Ecto neural progenitor cell (in vitro differentiated cells): ENCODE measurements around the gene DENND1A.

ENCODE experiments used
- DNase-seq: peaks from one replicate; pipeline ENCODE4 v3.0.0-alpha.2; 2018; ENCODE audit warnings: low spot score

Gene DENND1A

GRCh38 chr9:123615381-123615780 lies 314.5 kb downstream of the DENND1A start:
- DNase-seq: peak; percentile 34

DNA sequence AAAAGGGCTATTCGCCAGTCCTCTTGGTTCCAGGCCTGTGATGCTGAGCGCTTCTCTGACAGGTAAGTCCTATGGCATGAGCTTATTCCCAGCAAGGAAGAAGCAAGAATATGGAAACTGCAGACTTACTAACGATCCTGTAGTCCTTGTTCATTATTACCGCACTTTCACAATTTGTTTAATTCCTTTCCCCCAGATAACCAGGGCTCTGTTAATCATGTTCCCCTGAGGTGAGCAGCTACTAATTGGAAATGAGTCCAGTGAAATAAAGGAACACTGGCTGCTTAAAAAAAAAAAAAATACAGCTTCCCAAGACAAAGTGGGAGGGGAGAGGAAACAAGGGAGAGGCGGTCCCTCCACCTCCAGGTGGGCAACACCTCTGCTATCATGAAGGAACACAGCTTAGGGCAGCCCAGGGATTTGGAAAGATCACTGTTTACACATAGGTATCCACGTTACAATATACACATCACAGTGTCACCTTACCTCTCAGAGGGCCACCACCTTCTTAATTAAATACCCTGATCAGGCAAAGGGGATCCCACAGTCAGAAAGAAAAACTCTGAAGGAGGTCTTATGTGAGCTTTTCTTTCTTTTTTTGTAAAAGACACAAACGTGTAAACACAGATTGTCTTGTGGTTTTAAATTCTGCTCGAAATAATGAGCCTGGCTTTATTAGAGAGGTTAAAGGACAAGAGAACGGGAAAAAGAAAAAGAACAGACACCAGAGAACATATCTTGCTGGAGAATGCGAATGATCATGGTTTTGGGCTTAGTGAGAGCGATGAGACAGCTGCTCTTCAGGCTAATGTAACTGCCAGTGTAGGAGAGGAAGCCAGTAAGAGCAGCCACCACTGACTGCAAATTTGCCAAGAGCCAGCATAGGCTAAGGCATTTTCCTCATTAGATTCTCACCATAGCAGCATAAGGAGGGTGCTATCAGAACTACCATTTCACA lies 315.3 kb downstream of the DENND1A start:
- peak; percentile 19 for DNase-seq

- DNase-seq: peak; percentile 5
These were observed 318.7 kb downstream of the DENND1A start for GRCh38 chr9:123611226-123611625.

DNA sequence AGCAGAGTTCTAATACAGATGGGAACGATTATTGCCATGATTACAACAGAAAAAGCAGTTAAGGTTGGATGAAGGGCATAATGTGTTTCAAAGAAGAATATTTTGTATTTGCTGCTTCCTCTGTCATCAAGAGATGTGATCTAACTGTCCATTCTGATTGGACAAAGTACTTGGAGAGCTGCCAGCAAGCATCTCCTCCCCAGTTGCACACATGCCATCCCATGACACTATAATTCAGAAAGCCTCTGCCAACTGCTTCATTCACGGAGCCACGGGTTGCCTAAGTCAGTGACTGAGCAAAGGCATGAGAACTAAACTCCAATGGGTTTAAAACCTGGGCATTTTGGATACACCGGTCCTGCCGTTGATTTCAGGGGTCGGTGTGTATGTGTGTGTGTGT lies 320.1 kb downstream of the DENND1A start:
- DNase-seq: peak; percentile 14

GRCh38 chr9:123608104-123608503 lies 321.8 kb downstream of the DENND1A start:
- peak; percentile 3 for DNase-seq

GRCh38 chr9:123607479-123607878 lies 322.4 kb downstream of the DENND1A start:
- DNase-seq: no peak

GRCh38 chr9:123606141-123606540 lies 323.8 kb downstream of the DENND1A start:
- no peak for DNase-seq

DNA sequence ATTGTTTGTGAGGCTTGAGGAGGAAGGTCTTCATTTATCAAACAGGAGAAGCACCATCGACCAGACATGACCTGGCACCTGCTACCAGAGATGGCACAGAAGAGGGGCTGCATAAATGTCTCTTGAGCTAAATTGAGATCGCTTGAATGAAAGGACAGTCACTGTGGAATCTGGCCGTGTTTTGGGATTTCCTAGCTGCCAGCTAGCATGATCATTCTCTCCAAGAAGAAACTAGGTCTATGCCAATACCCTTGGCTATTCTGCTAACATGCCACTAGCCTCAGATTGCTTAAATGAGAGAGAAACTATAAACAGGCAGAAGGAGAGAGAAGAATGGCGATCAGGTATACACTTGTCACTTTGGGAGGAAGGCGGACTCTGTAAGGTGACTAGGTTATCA lies 324.6 kb downstream of the DENND1A start:
- no peak for DNase-seq

- DNase-seq: no peak
These were observed 325.1 kb downstream of the DENND1A start for GRCh38 chr9:123604861-123605260.

- no peak for DNase-seq
These were observed 328.1 kb downstream of the DENND1A start for GRCh38 chr9:123601828-123602227.

DNA sequence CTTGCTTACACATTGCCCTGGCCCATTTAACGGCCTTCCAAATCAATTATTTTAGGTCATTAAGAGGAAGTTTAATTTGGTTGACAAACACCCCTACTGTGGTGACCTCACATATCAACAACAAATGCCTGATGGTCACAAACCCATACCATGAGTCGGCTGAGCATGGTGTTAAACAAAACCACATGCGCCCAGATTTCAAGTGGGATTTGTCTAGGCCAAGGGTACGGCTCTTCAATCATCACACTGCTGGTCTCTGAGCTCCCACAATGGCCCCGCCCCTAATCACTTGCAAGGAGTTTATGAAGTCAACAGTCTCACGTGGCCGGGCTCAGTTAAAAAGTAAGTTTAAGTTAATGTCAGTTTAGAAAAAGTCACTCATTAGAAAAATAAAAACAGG lies 330.1 kb downstream of the DENND1A start:
- DNase-seq: peak; percentile 24

DNA sequence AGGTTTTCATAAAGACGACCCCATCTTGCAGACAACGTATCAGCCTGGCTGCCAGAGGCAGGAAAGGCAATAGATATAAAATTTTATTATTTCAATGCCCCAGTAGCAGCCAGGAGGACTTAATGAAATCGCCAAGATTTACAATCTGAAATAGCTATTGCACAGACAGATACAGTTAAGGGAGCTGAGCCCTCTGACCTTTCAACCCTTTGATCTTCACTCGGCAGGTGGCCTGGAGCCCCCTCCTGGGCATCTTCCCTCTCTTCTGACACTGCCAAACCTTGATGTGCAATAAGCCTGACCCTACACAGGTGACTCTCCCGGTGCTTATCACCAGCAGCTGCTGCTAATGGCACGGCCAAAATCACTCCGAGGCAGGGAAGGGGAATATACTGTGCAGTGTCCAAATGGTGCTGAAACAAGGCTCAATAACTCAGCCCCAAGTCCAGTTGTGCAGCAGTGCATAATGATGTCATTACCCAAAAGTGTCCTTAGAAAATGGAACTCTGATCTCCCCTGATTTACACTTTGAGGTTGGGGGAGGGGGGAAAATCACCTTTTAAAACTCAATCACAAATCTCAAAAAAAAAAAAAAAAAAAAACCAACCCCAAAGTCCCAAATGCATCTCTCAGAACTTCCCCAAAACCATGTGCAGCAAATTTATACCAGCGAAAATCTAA lies 331.9 kb downstream of the DENND1A start:
- peak; percentile 42 for DNase-seq

GRCh38 chr9:123597048-123597447 lies 332.9 kb downstream of the DENND1A start:
- DNase-seq: peak; percentile 3

- DNase-seq: no peak
These were observed 338.6 kb downstream of the DENND1A start for GRCh38 chr9:123591283-123591682.

GRCh38 chr9:123590499-123590898 lies 339.4 kb downstream of the DENND1A start:
- DNase-seq: no peak

GRCh38 chr9:123589361-123590239 lies 340.3 kb downstream of the DENND1A start:
- DNase-seq: no peak

GRCh38 chr9:123586275-123586674 lies 343.7 kb downstream of the DENND1A start:
- no peak for DNase-seq

- DNase-seq: no peak
These were observed 345.4 kb downstream of the DENND1A start for GRCh38 chr9:123584202-123585176.

DNA sequence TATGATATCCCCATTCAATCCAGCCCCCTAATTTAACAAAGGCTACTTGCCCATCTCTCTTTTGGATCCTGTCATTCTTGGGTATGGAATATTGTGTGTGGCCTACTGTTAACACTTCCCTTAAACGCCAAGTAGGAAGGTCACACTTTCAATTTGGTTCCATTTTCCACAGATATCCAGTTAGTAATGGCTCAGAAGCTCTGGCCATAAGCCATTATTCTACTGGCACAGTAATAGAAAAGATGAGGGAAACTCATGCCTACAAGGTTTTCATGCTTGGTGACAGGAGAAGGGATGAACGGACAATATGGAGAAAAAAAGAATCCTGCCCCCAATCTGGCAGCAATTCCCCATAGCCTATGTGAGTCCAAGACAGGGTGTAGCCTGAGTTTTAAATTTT lies 346.3 kb downstream of the DENND1A start:
- no peak for DNase-seq

GRCh38 chr9:123571240-123571639 lies 358.7 kb downstream of the DENND1A start:
- DNase-seq: no peak
